Globus pallidus (tissue), 1 donor: ENCODE measurements around the gene ABCE1.

Experiments used
- DNase-seq: peaks from one replicate; pipeline ENCODE4 v3.0.0-alpha.2; 2015; ENCODE audit warnings: low spot score

Gene ABCE1

GRCh38 chr4:145177511-145177905, 79.4 kb downstream of the ABCE1 start:
- DNase-seq: peak; percentile 29

GRCh38 chr4:145177906-145178538, 79.9 kb downstream of the ABCE1 start:
- peak; percentile 11 for DNase-seq

- DNase-seq: no peak
Measured at GRCh38 chr4:145178740-145179280, 80.7 kb downstream of the ABCE1 start.
